GM21576 (cell line): Measurements from ENCODE around the gene UQCC5.
"Not testable (repeated sequence)": the region's sequence is repeated elsewhere in the genome, so short reads cannot be mapped to it uniquely, and the experiment has no call there.

Experiments used
- ATAC-seq: cut with Tn5 transposase; IDR thresholded peaks from one replicate; pipeline ENCODE4 v1.9.1; 2021; ENCODE audit warnings: mild to moderate bottlenecking, moderate library complexity; ENCODE audit not compliant: unreplicated experiment

UQCC5 gene

DNA sequence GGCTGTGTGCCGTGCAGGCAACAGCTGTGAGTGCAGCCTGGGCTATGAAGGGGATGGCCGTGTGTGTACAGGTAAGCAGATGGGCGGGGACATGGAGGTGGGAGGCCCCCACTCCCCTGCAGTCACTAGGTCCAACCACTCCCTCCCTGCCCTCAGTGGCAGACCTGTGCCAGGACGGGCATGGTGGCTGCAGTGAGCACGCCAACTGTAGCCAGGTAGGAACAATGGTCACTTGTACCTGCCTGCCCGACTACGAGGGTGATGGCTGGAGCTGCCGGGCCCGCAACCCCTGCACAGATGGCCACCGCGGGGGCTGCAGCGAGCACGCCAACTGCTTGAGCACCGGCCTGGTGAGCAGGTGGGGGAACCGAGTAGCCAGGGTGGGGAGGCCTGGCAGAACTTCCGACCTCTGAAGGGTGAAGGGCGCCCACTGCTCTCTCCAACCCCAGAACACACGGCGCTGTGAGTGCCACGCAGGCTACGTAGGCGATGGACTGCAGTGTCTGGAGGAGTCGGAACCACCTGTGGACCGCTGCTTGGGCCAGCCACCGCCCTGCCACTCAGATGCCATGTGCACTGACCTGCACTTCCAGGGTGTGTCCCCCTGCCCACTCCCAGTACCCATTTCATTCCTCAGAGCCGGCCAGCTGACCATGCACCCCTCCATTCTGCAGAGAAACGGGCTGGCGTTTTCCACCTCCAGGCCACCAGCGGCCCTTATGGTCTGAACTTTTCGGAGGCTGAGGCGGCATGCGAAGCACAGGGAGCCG lies 14.3 kb upstream of the UQCC5 start:
- no peak for ATAC-seq

- ATAC-seq = no peak
These were observed 13.7 kb upstream of the UQCC5 start for GRCh38 chr3:52522651-52523251.

DNA sequence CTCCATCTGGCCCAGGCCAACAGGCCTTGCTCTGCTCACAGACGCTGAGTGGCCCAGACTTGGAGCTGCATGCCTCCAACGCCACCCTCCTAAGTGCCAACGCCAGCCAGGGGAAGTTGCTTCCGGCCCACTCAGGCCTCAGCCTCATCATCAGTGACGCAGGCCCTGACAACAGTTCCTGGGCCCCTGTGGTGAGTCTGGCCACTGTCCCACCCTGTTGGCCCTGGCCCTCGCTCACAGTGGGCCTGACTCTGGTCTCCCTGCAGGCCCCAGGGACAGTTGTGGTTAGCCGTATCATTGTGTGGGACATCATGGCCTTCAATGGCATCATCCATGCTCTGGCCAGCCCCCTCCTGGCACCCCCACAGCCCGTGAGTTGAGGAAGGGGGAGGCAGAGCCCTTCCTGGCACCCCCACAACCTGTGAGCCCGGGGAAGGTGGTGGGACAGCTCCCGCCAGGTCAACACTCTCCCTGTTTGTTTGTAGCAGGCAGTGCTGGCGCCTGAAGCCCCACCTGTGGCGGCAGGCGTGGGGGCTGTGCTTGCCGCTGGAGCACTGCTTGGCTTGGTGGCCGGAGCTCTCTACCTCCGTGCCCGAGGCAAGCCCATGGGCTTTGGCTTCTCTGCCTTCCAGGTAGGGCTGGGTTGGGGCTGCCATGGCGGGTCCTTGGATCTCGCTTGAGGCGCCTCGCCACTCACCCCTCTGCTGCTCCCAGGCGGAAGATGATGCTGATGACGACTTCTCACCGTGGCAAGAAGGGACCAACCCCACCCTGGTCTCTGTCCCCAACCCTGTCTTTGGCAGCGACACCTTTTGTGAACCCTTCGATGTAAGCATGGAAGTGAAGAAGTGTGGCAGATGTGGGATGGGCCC lies 12.8 kb upstream of the UQCC5 start:
- ATAC-seq = no peak

GRCh38 chr3:52524258-52524751 lies 12.1 kb upstream of the UQCC5 start:
- ATAC-seq = no peak

DNA sequence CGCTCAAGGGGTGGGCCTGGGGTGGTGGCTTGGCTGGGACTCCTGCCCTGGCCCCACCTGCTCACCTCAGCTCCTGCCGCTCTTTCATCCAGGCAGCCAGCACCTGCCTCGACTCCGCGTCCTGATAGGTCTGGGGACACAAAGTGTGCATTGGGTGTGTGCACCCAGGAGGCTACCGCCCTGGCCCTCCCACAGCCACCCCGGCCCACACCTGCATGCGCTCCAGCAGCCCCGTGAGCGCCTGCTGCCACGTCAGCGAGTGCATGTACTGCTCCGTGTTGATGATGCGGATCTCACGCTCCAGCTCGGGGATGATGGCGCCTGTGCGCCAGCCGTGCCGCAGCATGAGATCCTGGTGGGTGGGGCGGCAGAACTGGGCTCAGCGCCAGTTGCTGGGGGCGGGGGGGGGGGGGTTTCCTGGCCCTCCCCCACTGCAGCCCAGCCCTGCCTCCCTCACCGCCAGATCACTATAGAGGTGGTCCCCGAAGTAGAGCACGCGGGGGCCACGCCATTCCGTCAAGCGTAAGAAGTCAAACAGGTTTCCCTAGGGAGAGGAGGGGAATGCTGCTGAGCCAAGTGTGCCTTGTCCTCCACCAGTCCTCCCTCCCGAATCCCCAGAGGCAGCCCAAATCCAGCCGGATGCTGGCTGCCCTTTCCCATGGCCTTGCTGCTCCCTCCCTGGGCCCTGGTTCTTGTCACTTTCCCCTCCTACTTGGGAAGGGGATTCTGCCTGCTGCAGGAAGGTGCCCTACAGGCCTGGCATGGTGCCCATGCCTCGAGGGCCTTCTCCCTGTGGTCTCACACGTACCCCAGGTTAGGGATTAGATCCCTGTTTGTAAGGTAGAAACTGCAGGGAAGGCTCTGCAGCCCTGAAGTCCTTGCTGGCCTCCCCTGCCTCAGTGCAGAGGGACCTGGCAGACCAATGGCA lies 11.4 kb upstream of the UQCC5 start:
- ATAC-seq = no peak

- ATAC-seq = no peak
These were observed 10.5 kb upstream of the UQCC5 start for GRCh38 chr3:52525680-52526561.

- not testable (repeated sequence) for ATAC-seq
These were observed 9.8 kb upstream of the UQCC5 start for GRCh38 chr3:52526671-52527038.

GRCh38 chr3:52527039-52527731 lies 9.2 kb upstream of the UQCC5 start:
- no peak for ATAC-seq

- ATAC-seq = no peak
These were observed 8.4 kb upstream of the UQCC5 start for GRCh38 chr3:52527732-52528585.

- ATAC-seq = no peak
These were observed 7.6 kb upstream of the UQCC5 start for GRCh38 chr3:52528586-52529375.

GRCh38 chr3:52529376-52530333 lies 6.8 kb upstream of the UQCC5 start:
- ATAC-seq = no peak

DNA sequence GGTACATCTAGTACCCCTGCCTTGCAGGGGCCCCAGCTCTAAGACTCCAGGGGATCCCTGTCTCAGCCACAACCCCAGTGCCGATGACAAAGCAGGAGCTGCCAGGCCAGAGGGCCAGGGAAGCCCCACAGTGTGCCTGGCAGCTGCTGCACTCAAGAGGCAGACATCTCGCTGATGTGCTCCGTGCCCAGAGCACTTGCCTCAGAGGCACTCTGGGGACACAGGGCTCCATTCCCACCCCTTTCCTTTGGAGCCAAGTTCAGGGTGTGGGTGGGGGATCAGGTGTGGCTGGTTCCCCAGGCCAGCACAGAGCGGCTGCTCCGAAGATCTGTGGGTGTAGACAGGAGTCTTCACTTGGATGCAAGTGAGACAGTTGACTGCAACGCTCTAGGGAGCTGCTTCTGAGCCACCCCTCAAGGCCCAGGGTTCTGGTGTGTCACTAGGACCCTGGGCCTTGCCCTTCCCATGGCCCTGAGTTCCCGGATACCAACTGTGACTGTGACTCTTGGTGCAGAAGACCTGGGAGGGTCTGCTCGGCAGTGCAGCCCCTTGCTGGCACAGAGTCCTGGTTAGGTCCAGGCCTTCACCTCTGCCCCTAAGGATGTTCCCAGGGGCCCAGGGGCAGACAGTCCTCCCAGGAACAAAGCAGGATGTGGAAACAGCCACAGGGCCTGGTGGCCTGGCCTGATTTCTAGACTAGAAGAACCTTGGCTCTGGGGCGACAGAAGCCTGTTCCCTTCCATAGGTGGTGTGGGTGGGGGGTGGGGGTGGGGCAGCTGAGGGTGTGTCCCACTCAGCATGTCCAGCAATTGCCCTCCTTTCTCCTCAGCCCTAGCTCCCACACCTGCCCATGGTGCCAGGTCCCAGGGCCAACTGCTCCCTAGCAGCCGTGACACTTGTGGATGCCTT lies 5.2 kb upstream of the UQCC5 start:
- ATAC-seq = no peak

DNA sequence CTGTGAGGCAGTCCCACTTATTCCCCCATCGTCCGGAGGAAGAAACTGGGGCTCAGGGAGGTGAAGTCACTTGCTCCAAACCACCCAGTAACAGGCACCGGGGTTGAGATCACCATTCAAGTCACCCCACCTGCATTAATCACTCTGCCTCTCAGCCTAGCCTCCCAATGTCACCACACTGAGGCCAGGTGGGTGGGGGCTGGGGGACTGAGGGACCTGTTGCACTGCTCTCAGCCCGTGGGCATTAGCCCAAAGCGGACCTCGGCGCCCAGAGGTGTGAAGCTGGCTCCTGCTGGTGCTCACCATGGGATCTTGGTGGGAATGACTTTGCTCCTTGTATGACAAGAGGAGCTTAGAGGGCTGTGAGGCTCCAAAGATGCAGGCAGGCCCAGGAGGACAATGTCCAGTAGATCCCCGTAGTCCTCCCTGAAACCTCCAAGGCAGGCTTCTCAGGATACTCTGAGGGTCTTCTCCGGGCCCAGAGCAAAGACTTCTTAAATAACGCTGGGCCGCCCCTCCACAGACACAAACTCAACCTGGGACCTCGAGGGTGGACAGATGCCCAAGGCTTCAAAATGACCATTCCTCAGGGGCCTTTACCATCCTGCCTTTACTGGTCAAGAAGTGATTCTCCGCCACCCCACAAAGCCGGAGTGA lies 4.4 kb upstream of the UQCC5 start:
- no peak for ATAC-seq

DNA sequence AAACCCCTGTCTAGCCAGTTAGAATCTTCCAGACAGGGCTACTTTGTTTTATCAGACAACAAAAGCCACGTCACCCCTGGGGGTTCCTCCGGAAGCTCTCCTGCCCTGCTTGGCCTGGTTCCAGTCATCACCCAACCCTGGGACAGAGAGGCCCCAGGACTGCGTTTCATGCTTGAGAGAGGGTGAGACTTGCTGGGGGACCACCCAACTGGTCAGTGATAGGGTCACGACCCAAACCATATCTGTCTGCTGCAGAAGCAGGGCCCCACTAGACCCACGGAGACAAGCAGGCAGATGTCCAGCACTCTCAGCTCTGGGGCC lies 3.9 kb upstream of the UQCC5 start:
- ATAC-seq = no peak
